Middle frontal gyrus (tissue), 1 donor: ENCODE results near the gene UGT1A5.
A peak's percentile ranks its signal among the peaks of the same experiment; 100 is the strongest.

Source experiments
- DNase-seq: peaks from one replicate; pipeline ENCODE4 v3.0.0-alpha.2; 2015; ENCODE audit warnings: low spot score; ENCODE audit errors: extremely low spot score

The UGT1A5 gene

GRCh38 chr2:233779722-233780121 is 67.0 kb downstream of the UGT1A5 start:
- no peak for DNase-seq

GRCh38 chr2:233780771-233781170 is 68.1 kb downstream of the UGT1A5 start:
- DNase-seq = no peak

- no peak for DNase-seq
Observed at GRCh38 chr2:233789554-233789953, 76.8 kb downstream of the UGT1A5 start.

- no peak for DNase-seq
Observed at GRCh38 chr2:233791151-233791882, 78.6 kb downstream of the UGT1A5 start.

GRCh38 chr2:233791883-233792329 is 79.2 kb downstream of the UGT1A5 start:
- no peak for DNase-seq

- no peak for DNase-seq
Observed at GRCh38 chr2:233792720-233793119, 80.0 kb downstream of the UGT1A5 start.

GRCh38 chr2:233793465-233794127 is 80.9 kb downstream of the UGT1A5 start:
- no peak for DNase-seq

GRCh38 chr2:233794128-233794658 is 81.5 kb downstream of the UGT1A5 start:
- DNase-seq = no peak

GRCh38 chr2:233795735-233796171 is 83.0 kb downstream of the UGT1A5 start:
- no peak for DNase-seq

- no peak for DNase-seq
Observed at GRCh38 chr2:233796254-233796653, 83.5 kb downstream of the UGT1A5 start.

- no peak for DNase-seq
Observed at GRCh38 chr2:233798335-233799086, 85.8 kb downstream of the UGT1A5 start.

GRCh38 chr2:233799087-233799665 is 86.5 kb downstream of the UGT1A5 start:
- DNase-seq = no peak

GRCh38 chr2:233799716-233800115 is 87.0 kb downstream of the UGT1A5 start:
- no peak for DNase-seq

- DNase-seq = no peak
Observed at GRCh38 chr2:233800208-233800607, 87.5 kb downstream of the UGT1A5 start.

GRCh38 chr2:233801357-233802131 is 88.8 kb downstream of the UGT1A5 start:
- peak; percentile 20 for DNase-seq

GRCh38 chr2:233802132-233802815 is 89.6 kb downstream of the UGT1A5 start:
- DNase-seq = no peak

- DNase-seq = no peak
Observed at GRCh38 chr2:233803292-233803911, 90.7 kb downstream of the UGT1A5 start.

GRCh38 chr2:233803994-233804393 is 91.3 kb downstream of the UGT1A5 start:
- DNase-seq = no peak

- no peak for DNase-seq
Observed at GRCh38 chr2:233807215-233807865, 94.6 kb downstream of the UGT1A5 start.
